H1 (cell line): ENCODE measurements around the gene TFE3.
A peak's percentile ranks its signal among the peaks of the same experiment; 100 is the strongest.

Experiments used
- BCL11A ChIP-seq, 2 experiments: IDR thresholded peaks; one replicate each; pipeline ENCODE4 v1.6.1; 2011; ENCODE audit warnings: low read depth in 2 of 2, low read length in 2 of 2, mild to moderate bottlenecking in 2 of 2
- CEBPB ChIP-seq: IDR thresholded peaks from 2 replicates; pipeline ENCODE4 v1.6.1; 2012; ENCODE audit warnings: low read depth, low read length
- CTCF ChIP-seq, 3 experiments: IDR thresholded peaks; 1 replicate in 2 of 3; 2 replicates in 1 of 3; pipeline versions ENCODE4 v1.5.1 to v1.6.1; 2011; ENCODE audit warnings: low read length in 3 of 3, mild to moderate bottlenecking in 3 of 3, inconsistent platforms in 2 of 3, low read depth in 1 of 3, moderate library complexity in 1 of 3; ENCODE audit not compliant: insufficient read depth in 1 of 3; ENCODE audit errors: control extremely low read depth in 1 of 3
- EGR1 ChIP-seq: IDR thresholded peaks from 2 replicates; pipeline ENCODE4 v1.6.1; 2011; ENCODE audit warnings: low read depth, low read length, borderline replicate concordance
- EZH2 ChIP-seq: fragments of 200-600 bp; sonication (generic); IDR thresholded peaks from 2 replicates; pipeline ENCODE4 v1.7.1; 2012; ENCODE audit warnings: low read depth, mild to moderate bottlenecking, moderate library complexity, low read length, inconsistent platforms; ENCODE audit not compliant: severe bottlenecking
- JUN ChIP-seq: IDR thresholded peaks from 2 replicates; pipeline ENCODE4 v1.6.1; 2011; ENCODE audit warnings: low read depth, mild to moderate bottlenecking, improper control_type of control experiment, low read length
- JUND ChIP-seq: IDR thresholded peaks from 2 replicates; pipeline ENCODE4 v1.6.1; 2011; ENCODE audit warnings: mild to moderate bottlenecking, improper control_type of control experiment, low read length
- POLR2AphosphoS5 ChIP-seq: IDR thresholded peaks from 2 replicates; pipeline ENCODE4 v1.6.1; 2011; ENCODE audit warnings: low read depth, low read length
- SIN3A ChIP-seq, 2 experiments: IDR thresholded peaks in 1 of 2; conservative IDR thresholded peaks in 1 of 2; 2 replicates each; pipeline ENCODE4 v1.6.1; 2011 to 2012; ENCODE audit warnings: low read length in 2 of 2, improper control_type of control experiment in 1 of 2, low read depth in 1 of 2, mild to moderate bottlenecking in 1 of 2
- TCF12 ChIP-seq: IDR thresholded peaks from 2 replicates; pipeline ENCODE4 v1.6.1; 2011; ENCODE audit warnings: low read depth, mild to moderate bottlenecking, low read length

- TF ChIP-seq EZH2, result no peak
- no peak for TF ChIP-seq CEBPB
- no peak for TF ChIP-seq CTCF (IDR thresholded peaks at IDR 0.05; ENCODE audit: control extremely low read depth in 1 of 3, insufficient read depth in 1 of 3, low read depth in 1 of 3, low read length in 3 of 3)
- no peak for TF ChIP-seq POLR2AphosphoS5
- no peak for TF ChIP-seq EGR1
- TF ChIP-seq JUND, result 0 out of 2 replicates have a peak, but pooled peaks have one; percentile 64
- TF ChIP-seq TCF12, result no peak
- no peak for TF ChIP-seq SIN3A (conservative IDR thresholded peaks at IDR 0.05 in 1 of 2, IDR thresholded peaks at IDR 0.05 in 1 of 2; ENCODE audit: low read depth in 1 of 2, low read length in 2 of 2)
- no peak for TF ChIP-seq JUN
- no peak for TF ChIP-seq BCL11A (IDR thresholded peaks at IDR 0.05; ENCODE audit: low read depth in 2 of 2, low read length in 2 of 2)
These were observed 41.6 kb downstream of the TFE3 start for GRCh38 chrX:49001521-49002090.
